HEK293T (cell line): Measurements from ENCODE around the gene OXTR.

Source experiments
- ARNT ChIP-seq: fragments of 450-650 bp; IDR thresholded peaks from 2 replicates; pipeline ENCODE4 v1.6.1; 2017; ENCODE audit warnings: mild to moderate bottlenecking
- BHLHE40 ChIP-seq: fragments of 450-650 bp; IDR thresholded peaks from 2 replicates; pipeline ENCODE4 v1.6.1; 2016; ENCODE audit warnings: mild to moderate bottlenecking, moderate library complexity, borderline replicate concordance
- ELF4 ChIP-seq: fragments of 450-650 bp; IDR thresholded peaks from 2 replicates; pipeline ENCODE4 v1.6.1; 2017; ENCODE audit warnings: antibody characterized with exemption
- FOXA1 ChIP-seq: fragments of 450-650 bp; IDR thresholded peaks from 2 replicates; pipeline ENCODE4 v1.6.1; 2016; ENCODE audit warnings: mild to moderate bottlenecking
- FOXK2 ChIP-seq: fragments of 450-650 bp; IDR thresholded peaks from 2 replicates; pipeline ENCODE4 v1.6.1; 2016; ENCODE audit warnings: mild to moderate bottlenecking
- FOXM1 ChIP-seq: fragments of 450-650 bp; IDR thresholded peaks from 2 replicates; pipeline ENCODE4 v1.6.1; 2017; ENCODE audit warnings: mild to moderate bottlenecking, borderline replicate concordance
- HDGF ChIP-seq: fragments of 450-650 bp; IDR thresholded peaks from 2 replicates; pipeline ENCODE4 v1.6.1; 2017; ENCODE audit warnings: antibody characterized with exemption, borderline replicate concordance
- L3MBTL2 ChIP-seq: fragments of 450-650 bp; conservative IDR thresholded peaks from 2 replicates; pipeline ENCODE4 v1.6.1; 2016; ENCODE audit warnings: mild to moderate bottlenecking
- SP1 ChIP-seq: fragments of 450-650 bp; IDR thresholded peaks from 2 replicates; pipeline ENCODE4 v1.6.1; 2017
- SUZ12 ChIP-seq: fragments of 450-650 bp; IDR thresholded peaks from 2 replicates; pipeline ENCODE4 v1.6.1; 2016; ENCODE audit warnings: mild to moderate bottlenecking
- TARDBP ChIP-seq: fragments of 450-650 bp; IDR thresholded peaks from 2 replicates; pipeline ENCODE4 v1.6.1; 2016
- ZNF384 ChIP-seq: fragments of 450-650 bp; IDR thresholded peaks from 2 replicates; pipeline ENCODE4 v1.6.1; 2016

GRCh38 chr3:8722808-8723207, 46.6 kb downstream of the OXTR start:
- TF ChIP-seq HDGF (no peak), FOXM1 (no peak), BHLHE40 (no peak), ELF4 (no peak), SP1 (no peak), ARNT (no peak), L3MBTL2 (no peak), FOXK2 (no peak), FOXA1 (no peak), SUZ12 (no peak), ZNF384 (no peak), TARDBP (no peak)
